NCI-H146 treated with DMSO at 0.1 percent for 48 hours (cell line): ENCODE results near the gene CRACR2B.

Experiments used
- DNase-seq: peaks from one replicate; lab custom pipeline; 2025; ENCODE audit not compliant: unreplicated experiment; lab: John Stamatoyannopoulos, UW

Gene CRACR2B

GRCh38 chr11:794766-795633 lies 32.7 kb upstream of the CRACR2B start:
- no peak for DNase-seq

GRCh38 chr11:795634-796564 lies 31.8 kb upstream of the CRACR2B start:
- no peak for DNase-seq

GRCh38 chr11:796565-797295 lies 31.0 kb upstream of the CRACR2B start:
- DNase-seq: no peak

- DNase-seq: peak; percentile 79
Observed at GRCh38 chr11:797296-798092, 30.2 kb upstream of the CRACR2B start.

GRCh38 chr11:798093-798713 lies 29.5 kb upstream of the CRACR2B start, which contains the start of gene SLC25A22:
Gene SLC25A22 (minus strand): TSS chr11:798281. CDS start chr11:795006, 3,275 bp downstream.
- peak; percentile 57 for DNase-seq

- no peak for DNase-seq
Observed at GRCh38 chr11:799641-800316, 27.9 kb upstream of the CRACR2B start.

- no peak for DNase-seq
Observed at GRCh38 chr11:800473-800872, 27.2 kb upstream of the CRACR2B start.

GRCh38 chr11:801097-801780 lies 26.5 kb upstream of the CRACR2B start:
- no peak for DNase-seq

GRCh38 chr11:802018-802617 lies 25.6 kb upstream of the CRACR2B start:
- no peak for DNase-seq

GRCh38 chr11:802693-803466 lies 24.8 kb upstream of the CRACR2B start:
- no peak for DNase-seq

GRCh38 chr11:803467-803742 lies 24.3 kb upstream of the CRACR2B start:
- DNase-seq: no peak

GRCh38 chr11:803770-804598 lies 23.7 kb upstream of the CRACR2B start:
- DNase-seq: peak; percentile 67

GRCh38 chr11:804599-804964 lies 23.1 kb upstream of the CRACR2B start:
- DNase-seq: no peak

- DNase-seq: no peak
Observed at GRCh38 chr11:808427-809286, 19.1 kb upstream of the CRACR2B start.

- peak; percentile 94 for DNase-seq
Observed at GRCh38 chr11:809287-810039, 18.3 kb upstream of the CRACR2B start, which contains the start of gene RPLP2. Gene RPLP2 (plus strand): TSS chr11:809967. CDS start chr11:810235, 268 bp downstream.
